ENCODE measurements around the gene FCN1. TPM values are rescaled to one million over a fixed set of nuclear protein-coding genes. Genes with fewer than 3 reads are reported as not detected.
A peak's percentile ranks its signal among the peaks of the same experiment; 100 is the strongest.

FCN1 gene
- total RNA-seq, 6 experiments from 2014 or later = 0.68 to 5.3 (median 1.7) TPM

DNA sequence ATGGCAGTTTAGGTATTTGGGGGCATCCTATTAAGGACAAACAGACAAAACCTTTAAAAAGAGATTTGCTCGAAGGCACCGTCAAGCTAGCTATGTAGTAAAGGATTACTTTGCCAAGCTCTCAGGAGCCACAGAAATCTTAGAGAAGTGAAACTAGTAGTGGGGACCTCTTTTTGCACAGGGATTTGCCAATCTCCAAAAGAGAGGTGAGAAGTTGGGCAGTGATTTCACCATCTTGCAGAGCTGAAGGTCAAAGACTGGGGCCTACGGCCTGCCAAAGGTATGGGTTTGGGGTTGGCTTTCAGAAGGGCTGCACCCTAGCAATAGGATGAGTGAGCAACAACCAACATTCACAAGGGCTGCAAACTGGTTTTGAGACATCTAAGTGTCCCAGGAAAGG lies 1.6 kb upstream of the FCN1 start:
- no peak for ATAC-seq
- intact Hi-C loops (cut with DNase I) = no loop called here
- H3K4me1 ChIP-seq = no peaks in the 10 kb centered on the region
- H3K27me3 ChIP-seq = no peaks in the 10 kb centered on the region
- no peaks in the 10 kb centered on the region for H3K36me3 ChIP-seq
- H3K4me3 ChIP-seq = no peak overlapping the region
- H3K27ac ChIP-seq = no peak overlapping the region
- 66% methylated on average over 3 of the region's 3 CpGs for WGBS (ENCODE audit: insufficient coverage, low coverage, low lambda C conversion rate, missing lambda C conversion rate)
- TF ChIP-seq, protein P1, sequence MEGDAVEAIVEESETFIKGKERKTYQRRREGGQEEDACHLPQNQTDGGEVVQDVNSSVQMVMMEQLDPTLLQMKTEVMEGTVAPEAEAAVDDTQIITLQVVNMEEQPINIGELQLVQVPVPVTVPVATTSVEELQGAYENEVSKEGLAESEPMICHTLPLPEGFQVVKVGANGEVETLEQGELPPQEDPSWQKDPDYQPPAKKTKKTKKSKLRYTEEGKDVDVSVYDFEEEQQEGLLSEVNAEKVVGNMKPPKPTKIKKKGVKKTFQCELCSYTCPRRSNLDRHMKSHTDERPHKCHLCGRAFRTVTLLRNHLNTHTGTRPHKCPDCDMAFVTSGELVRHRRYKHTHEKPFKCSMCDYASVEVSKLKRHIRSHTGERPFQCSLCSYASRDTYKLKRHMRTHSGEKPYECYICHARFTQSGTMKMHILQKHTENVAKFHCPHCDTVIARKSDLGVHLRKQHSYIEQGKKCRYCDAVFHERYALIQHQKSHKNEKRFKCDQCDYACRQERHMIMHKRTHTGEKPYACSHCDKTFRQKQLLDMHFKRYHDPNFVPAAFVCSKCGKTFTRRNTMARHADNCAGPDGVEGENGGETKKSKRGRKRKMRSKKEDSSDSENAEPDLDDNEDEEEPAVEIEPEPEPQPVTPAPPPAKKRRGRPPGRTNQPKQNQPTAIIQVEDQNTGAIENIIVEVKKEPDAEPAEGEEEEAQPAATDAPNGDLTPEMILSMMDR (IDR thresholded peaks at IDR 0.05) = no peak
- TF ChIP-seq POLR2A (IDR thresholded peaks at IDR 0.05) = no peak
- DNase-seq = peak in 1 of 3 donors; percentile 22
- H3K9me3 ChIP-seq = peaks cover 0 to 4% (median 2%) of the 10 kb centered on the region in 4 donors

DNA sequence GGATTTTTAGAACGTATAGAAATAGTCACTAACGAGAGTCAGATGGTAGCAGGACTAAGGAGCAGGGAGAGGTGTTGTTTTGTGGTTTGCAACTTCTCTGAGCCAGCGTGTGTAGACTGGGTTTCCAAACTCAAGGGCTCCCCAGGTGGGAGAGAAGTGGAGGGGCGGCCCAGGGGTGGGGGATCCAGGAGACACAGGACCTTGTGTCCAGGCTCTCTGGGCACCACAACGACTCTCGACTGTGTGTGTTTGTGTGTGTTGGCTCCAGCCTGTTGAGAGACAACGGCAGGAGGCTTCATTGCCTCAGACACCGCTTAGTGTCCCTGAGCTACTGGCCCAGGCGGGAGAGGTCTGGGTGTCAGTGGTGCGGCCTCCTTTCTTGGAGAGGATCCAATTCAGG lies 934 bp upstream of the FCN1 start:
- Histone ChIP-seq H3K9me3 (peaks cover 0 to 4% (median 2%) of the 10 kb centered on the region in 4 donors), H3K27me3 (no peaks in the 10 kb centered on the region), H3K36me3 (no peaks in the 10 kb centered on the region), H3K4me1 (no peaks in the 10 kb centered on the region), H3K27ac (no peak overlapping the region), H3K4me3 (no peak overlapping the region)
- 72% methylated on average over 3 of the region's 10 CpGs for WGBS (ENCODE audit: insufficient coverage, low coverage, low lambda C conversion rate, missing lambda C conversion rate)
- ATAC-seq = no peak
- TF ChIP-seq, protein P1 (IDR thresholded peaks at IDR 0.05) = no peak
- no peak for TF ChIP-seq POLR2A (IDR thresholded peaks at IDR 0.05)
- intact Hi-C loops (cut with DNase I) = no loop called here
- DNase-seq = peak in 1 of 3 donors; percentile 45

DNA sequence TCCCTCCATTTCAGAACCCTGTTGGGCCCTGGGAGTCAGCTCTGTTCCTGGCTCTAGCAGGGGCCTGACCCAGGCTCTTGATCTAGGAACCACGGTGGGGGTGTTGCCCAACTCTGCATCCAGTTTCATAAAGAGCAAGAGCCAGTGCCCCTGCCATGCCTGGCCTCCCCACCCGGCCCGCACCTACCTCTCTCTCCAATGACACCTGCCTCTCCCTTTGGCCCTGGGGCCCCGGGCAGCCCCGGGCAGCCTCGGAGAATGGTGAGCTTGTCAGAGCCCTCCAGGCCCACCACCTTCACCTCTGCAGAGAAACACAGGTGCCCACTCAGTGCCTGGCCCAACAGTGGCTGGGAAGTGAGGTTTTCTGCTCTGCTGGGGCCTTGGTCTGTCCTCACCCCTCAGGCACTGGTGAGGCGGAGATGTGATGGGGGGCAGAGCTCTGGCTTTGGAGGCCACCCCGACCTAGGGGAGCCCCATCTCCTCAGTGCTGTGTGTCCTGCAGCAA lies 1.5 kb downstream of the FCN1 start:
- Histone ChIP-seq H3K4me3 (no peak overlapping the region), H3K27ac (no peak overlapping the region), H3K4me1 (no peaks in the 10 kb centered on the region), H3K36me3 (no peaks in the 10 kb centered on the region), H3K27me3 (no peaks in the 10 kb centered on the region), H3K9me3 (peaks cover 0 to 4% (median 2%) of the 10 kb centered on the region in 4 donors)
- intact Hi-C loops (cut with DNase I) = no loop called here
- ATAC-seq (no peak), DNase-seq (peak in 1 of 3 donors; percentile 42)
- 37% methylated on average over 3 of the region's 8 CpGs for WGBS (ENCODE audit: insufficient coverage, low coverage, low lambda C conversion rate, missing lambda C conversion rate)
- TF ChIP-seq, protein P1 (IDR thresholded peaks at IDR 0.05) = no peak
- no peak for TF ChIP-seq POLR2A (IDR thresholded peaks at IDR 0.05)

DNA sequence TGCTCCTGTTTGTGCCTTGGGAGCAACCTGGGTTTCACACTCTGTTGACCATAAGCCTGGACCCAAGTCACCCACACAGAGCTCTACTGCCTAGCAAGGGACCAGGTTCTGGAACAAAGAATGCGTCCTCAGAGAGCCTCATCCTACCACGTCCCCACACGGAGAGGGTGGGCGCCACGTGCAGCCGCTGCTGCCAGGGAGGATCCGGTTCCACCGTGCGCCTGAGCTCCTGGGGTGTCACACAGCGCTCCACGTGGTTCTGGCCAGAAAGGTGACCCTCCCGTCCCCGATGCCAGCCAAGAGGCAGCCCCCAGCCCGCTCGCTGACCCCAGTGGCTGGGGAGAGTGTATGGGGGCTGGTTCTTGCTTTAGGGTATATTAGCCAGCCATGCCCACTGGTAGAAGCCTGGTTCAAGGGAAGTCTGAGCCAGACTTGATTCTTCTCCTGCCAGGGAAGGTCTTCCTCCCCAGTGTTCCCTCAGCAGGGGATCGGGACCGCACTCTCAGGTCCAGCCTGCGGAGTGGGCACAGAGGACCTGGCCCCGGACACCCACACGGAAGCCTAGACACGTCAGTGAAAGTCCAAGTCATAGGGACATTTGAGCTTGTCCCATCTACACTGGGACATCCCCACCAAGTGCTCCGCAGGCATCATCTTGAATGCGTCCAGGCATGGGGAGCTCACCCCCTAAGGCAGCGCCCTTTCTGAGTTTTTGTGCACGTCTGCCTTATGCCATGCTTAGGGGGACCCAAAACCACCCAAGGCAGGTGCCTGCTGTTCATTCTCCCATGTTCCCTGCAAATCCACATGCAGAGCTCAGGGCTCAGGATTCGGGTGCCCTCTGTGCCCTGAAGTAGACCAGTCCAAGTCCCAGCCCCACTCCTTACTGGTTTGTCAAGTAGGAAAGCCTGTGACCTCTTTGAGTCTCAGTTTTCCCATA lies 2.4 kb downstream of the FCN1 start:
- Histone ChIP-seq H3K27me3 (no peaks in the 10 kb centered on the region), H3K4me1 (no peaks in the 10 kb centered on the region), H3K9me3 (peaks cover 0 to 4% (median 2%) of the 10 kb centered on the region in 4 donors), H3K36me3 (no peaks in the 10 kb centered on the region), H3K27ac (no peak overlapping the region), H3K4me3 (no peak overlapping the region)
- ATAC-seq (no peak), DNase-seq (peak in 1 of 3 donors; percentile 42)
- TF ChIP-seq, protein P1 (IDR thresholded peaks at IDR 0.05) = no peak
- TF ChIP-seq POLR2A (IDR thresholded peaks at IDR 0.05) = no peak
- 50% methylated on average over 1 of the region's 26 CpGs for WGBS (ENCODE audit: insufficient coverage, low coverage, low lambda C conversion rate, missing lambda C conversion rate)
- intact Hi-C loops (cut with DNase I) = no loop called here

Measured in right lobe of liver (tissue), 6 donors.